Right cardiac atrium (tissue), 5 donors: ENCODE results near the gene MORN1. TPM values are rescaled to one million over a fixed set of nuclear protein-coding genes. Genes with fewer than 3 reads are reported as not detected.

Experiments used
- ATAC-seq, 2 donors: fragments of 200-7000 bp; cut with Tn5 transposase; one replicate each; pipeline versions ENCODE4 v1.8.0 to v1.9.1; 2020; ENCODE audit warnings: moderate library complexity in 2 of 2, mild to moderate bottlenecking in 1 of 2
- DNase-seq, 3 donors: peaks; one replicate each; pipeline ENCODE4 v3.0.0-alpha.2; 2020
- H3K27ac ChIP-seq: one replicate; pipeline ENCODE4 v1.5.1; 2013; ENCODE audit warnings: mild to moderate bottlenecking, low read length, control low read depth, moderate library complexity
- H3K27me3 ChIP-seq: one replicate; pipeline ENCODE4 v1.6.1; 2013; ENCODE audit not compliant: control insufficient read depth, insufficient read depth
- H3K4me1 ChIP-seq: one replicate; pipeline ENCODE4 v1.6.1; 2013; ENCODE audit warnings: low read length; ENCODE audit not compliant: control insufficient read depth, insufficient read depth
- H3K4me3 ChIP-seq: one replicate; pipeline ENCODE4 v1.5.1; 2013; ENCODE audit warnings: low read length, control low read depth
- H3K9me3 ChIP-seq: one replicate; pipeline ENCODE4 v1.6.1; 2013; ENCODE audit warnings: low read length; ENCODE audit not compliant: control insufficient read depth
- WGBS: extraction: QIAGEN DNeasy Blood & Tissue Kit; methylation state at CpG from one replicate; pipeline ENCODE4 v1.1.7; 2013; 5-methylcytosine and 5-hydroxymethylcytosine counted together
- intact Hi-C, 4 donors: fragments of 100-400 bp; cut with DNase I; formaldehyde crosslinking; loops; one replicate each; pipeline versions ENCODE4 v1.11.0 to v1.14.0; 2022 to 2023
- polyA plus RNA-seq: library from polyadenylated mRNA; stranded (reverse); fragments of 200-250 nt; gene quantifications from one replicate; pipeline ENCODE4 v1.2.3, GENCODE V29; 2013
- total RNA-seq, 4 donors: library from RNA; stranded (reverse); fragmentation: NEBNext Ultra II Directional; extraction: Animal tissue kit (Norgen Biotek cat#: 25700); gene quantifications; one replicate each; pipeline ENCODE4 v1.2.1, GENCODE V29; 2021
- donor health status: healthy with polysubstance abuse.
- donor health status: DM: no; HTN: yes; CAD: no.
- donor health status: DM: no; HTN: no; CAD: no.
- donor health status: DM: no; HTN: yes; CAD: no; lungs with severe emphysema.
- donor health status: DM: yes; HTN: yes; CAD: no.

The MORN1 gene
- total and polyA plus RNA-seq, 5 donors, result 3.2 to 5.1 (median 4.1) TPM

DNA sequence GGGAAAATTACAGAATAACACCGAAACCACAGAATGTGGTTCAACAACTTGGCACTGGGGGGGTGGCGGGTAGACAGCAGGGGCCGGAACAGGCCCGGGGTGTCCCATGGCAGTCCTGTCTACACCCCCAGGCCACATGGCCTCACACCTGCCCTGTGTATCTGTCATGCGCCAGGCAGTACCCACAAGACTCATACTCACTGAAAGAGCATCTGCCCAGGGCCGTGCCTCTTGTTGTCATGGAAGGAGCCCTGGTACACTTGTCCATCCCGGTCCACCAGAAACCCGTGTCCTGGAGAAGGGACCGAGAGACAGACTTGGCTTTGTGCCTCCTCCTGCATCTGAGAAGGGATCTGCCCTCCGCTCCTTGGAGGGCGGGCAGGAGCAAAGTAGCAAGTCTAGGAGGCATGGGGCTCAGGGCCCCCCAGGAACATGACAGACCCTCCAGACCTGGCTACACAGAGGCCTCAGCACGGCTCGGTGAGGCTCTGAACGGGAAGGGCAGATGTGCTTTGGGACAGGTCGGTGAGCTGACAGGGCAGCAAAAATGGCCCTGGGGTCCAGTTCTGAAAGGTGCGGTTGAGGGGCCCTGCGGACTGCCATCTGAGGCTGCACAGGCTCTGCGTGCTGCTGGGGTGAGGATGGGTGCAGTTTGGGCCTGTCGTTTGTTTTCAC lies 5.6 kb downstream of the MORN1 start:
- Histone ChIP-seq H3K4me3 (no peak overlapping the region), H3K4me1 (no peaks in the 10 kb centered on the region), H3K9me3 (no peaks in the 10 kb centered on the region), H3K27me3 (no peaks in the 10 kb centered on the region), H3K27ac (no peak overlapping the region)
- no peak for ATAC-seq
- 91% methylated on average over 19 of the region's 19 CpGs for WGBS
- intact Hi-C loops, result no loop called here
- peak; percentile 7 to 52 (median 37) for DNase-seq

DNA sequence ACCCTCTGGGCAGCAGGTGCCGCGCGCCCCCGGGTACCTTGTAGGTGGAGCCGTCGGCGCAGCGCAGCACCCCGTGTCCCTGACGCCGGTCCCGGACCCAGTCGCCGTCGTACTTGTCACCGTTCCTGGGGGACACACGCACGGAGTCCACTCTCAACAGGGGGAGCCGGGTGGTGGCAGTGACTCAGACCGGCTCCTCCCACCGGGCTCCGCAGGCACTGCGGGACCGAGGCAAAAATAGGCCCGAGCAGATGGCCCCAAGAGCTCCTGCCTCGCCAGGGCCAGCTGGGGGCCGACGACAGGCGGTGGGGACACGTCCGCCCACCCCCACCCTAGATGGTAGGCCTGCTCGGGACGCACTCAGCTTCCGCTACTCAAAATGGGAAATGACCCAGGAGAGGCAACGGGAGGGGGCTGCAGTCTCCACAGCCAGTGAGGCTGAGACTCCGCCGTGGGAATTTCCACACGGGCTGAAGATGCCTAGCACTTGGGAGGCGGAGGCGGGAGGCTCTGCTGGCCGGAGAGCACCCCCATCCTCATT lies 6.3 kb downstream of the MORN1 start:
- Histone ChIP-seq H3K27ac (no peak overlapping the region), H3K9me3 (no peaks in the 10 kb centered on the region), H3K4me3 (no peak overlapping the region), H3K27me3 (no peaks in the 10 kb centered on the region), H3K4me1 (no peaks in the 10 kb centered on the region)
- WGBS, result 77% methylated on average over 41 of the region's 41 CpGs
- intact Hi-C loops, result no loop called here
- no peak for ATAC-seq
- peak; percentile 12 to 62 (median 45) for DNase-seq

DNA sequence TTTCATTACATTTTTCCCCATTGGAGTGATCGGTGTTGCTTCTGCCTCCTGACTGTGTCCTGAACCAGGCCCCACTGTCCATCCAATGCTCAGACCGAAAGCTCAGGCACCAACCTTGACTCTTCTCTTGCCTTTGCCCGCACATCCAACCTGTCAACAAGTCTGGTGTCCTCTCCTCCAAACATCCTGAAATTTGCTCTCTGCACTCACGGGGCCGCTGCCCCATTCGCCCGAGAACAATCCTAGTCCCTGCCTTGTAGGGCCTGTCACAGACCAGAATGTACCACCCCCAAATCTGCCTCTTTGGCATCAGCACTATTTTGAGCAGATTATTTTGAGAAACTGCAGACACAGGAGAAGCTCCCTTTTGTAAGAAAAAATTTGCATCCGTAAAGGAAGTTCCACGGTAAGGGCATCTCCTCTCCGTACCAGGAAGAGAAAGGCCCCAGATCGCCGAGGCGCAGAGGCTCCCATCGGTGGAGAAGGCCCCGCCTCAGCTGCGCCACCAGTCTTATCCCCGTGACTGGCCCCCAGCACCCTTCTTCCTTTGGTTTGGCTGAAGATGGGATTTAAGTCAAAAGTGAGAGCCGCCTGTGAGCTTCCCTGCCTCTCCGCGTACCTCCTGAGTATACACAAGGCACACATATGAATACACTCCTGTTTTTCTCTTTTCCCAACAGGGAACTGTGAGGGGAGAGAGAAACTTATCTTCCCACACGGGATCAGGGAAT lies 7.1 kb downstream of the MORN1 start:
- Histone ChIP-seq H3K27ac (no peak overlapping the region), H3K4me3 (no peak overlapping the region), H3K4me1 (no peaks in the 10 kb centered on the region), H3K27me3 (no peaks in the 10 kb centered on the region), H3K9me3 (no peaks in the 10 kb centered on the region)
- 92% methylated on average over 21 of the region's 21 CpGs for WGBS
- intact Hi-C loops, result no loop called here
- DNase-seq (peak in 1 of 3 donors; percentile 46), ATAC-seq (no peak)

DNA sequence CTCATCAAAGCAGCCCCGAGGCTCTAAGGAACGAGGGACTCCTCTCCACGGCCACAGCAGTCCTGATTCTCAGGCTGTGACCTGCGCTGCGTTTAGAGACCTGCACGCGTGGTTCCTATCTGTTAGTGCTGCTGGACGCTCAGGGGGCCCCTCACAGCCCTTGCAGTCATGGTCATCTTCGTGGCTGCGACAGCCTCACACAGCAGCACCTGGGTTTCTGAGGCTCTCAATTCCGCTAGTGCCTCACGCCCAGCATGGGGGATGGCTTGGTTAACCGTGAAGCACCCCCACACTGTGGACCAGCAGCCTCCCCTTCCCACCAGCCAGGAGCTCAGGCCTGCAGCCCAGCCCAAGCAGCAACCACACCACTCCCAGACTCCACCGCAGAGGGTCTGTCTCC lies 7.8 kb downstream of the MORN1 start:
- H3K4me1 ChIP-seq, result no peaks in the 10 kb centered on the region
- no peaks in the 10 kb centered on the region for H3K27me3 ChIP-seq
- no peak overlapping the region for H3K27ac ChIP-seq
- WGBS, result 81% methylated on average over 14 of the region's 14 CpGs
- intact Hi-C loops, result loop anchor here in 2 of 4 donors (2.0 kb wide), 2 partner anchors 187 to 189 kb away; partner anchors contain the start of gene FAAP20 (in 1 of the 2)
- no peaks in the 10 kb centered on the region for H3K9me3 ChIP-seq
- ATAC-seq, result no peak
- peak in 2 of 3 donors; percentile 7 to 40 for DNase-seq
- no peak overlapping the region for H3K4me3 ChIP-seq

DNA sequence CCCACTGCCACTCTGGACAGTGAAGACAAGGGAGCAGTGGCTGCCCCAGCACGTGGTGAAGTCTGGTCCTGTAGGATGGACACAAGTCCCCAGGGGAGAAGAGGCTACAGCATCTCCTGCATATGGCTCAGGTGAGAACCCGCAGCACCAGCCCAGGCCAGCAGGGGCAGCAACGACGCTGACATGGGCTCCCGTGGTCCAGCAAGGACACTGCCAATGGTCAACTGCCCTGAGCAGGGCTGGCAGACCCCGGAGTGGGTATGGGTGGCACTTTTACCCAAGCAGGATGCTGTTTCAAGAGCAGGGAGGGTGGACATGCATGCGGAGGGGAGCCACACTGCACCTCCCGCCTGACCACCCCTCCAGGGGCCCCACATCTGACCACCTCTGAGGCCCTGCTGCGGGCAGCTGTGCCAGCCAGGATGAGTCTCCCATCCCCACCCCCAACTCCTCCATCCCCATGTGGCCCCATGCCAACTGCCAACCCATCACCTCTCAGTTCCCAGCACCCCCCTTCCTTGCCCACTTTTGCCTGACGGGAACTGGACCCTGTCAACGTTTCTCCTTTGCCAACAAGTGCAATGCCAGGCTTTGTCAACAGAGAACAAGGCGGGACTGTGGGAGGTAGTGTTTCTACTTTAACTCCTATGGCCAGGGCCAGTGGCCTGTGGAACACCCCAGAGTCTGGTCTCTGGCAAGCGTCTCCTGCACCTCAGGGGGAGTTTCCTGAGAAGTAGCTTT lies 8.6 kb downstream of the MORN1 start:
- no peaks in the 10 kb centered on the region for H3K9me3 ChIP-seq
- 56% methylated on average over 13 of the region's 13 CpGs for WGBS
- DNase-seq (peak; percentile 36 to 74 (median 66)), ATAC-seq (peak; percentile 7 to 22)
- no peak overlapping the region for H3K4me3 ChIP-seq
- no peak overlapping the region for H3K27ac ChIP-seq
- H3K27me3 ChIP-seq, result no peaks in the 10 kb centered on the region
- H3K4me1 ChIP-seq, result no peaks in the 10 kb centered on the region
- intact Hi-C loops, result loop anchor here in 2 of 4 donors (2.0 kb wide), 2 partner anchors 186 to 188 kb away; partner anchors contain the start of gene FAAP20 (in 1 of the 2)

DNA sequence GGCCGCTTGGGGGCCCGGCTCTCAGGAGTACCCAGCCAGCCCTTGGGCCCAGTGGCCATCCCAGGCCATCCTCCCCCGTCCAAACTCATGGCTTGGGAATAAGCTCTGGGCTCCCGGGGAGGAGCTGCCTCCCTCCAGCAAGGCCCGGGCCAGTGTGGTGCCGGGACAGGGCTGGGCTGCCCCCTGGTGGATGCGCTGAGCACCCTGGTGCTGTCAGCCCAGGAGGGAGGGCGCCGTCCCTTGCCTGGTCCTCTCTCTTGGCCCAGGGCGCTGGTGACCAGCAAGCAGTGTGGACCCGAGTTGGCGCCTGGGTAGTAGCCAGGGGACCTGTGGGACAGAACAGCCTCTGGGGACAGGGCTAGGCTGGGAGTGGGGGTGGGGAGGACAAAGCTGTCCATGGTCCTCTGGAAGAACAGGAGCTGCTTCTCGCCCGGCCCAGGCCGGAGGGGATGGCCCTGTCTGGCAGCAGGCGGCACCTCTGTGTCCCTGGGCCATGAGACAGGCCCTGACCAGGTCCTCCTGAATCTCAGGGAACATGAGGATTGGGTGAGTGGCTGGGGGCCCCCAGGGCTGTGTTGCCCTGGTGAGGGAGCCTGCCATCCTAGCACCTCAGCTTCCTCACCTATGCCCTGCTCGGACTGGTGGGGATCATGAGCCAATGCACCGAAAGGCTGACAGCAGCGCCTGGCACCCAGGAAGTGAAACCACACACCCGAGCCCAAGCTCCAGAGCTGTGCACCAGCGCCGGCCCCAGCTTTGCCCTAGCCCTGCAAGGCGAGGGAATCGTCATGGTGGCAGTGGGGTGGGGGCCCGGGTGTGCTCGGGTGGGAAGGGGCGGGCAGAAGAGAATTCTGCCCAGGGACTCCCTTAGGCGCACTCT lies 9.4 kb downstream of the MORN1 start:
- intact Hi-C loops, result loop anchor here (2.0 kb wide), 2 partner anchors 185 to 187 kb away; partner anchors contain the start of gene FAAP20 (in 3 of the 4)
- H3K27me3 ChIP-seq, result no peaks in the 10 kb centered on the region
- ATAC-seq, result peak; percentile 94 to 95
- H3K4me1 ChIP-seq, result no peaks in the 10 kb centered on the region
- H3K4me3 ChIP-seq, result no peak overlapping the region
- WGBS, result 47% methylated on average over 28 of the region's 28 CpGs
- DNase-seq, result peak; percentile 89 to 95 (median 94)
- no peaks in the 10 kb centered on the region for H3K9me3 ChIP-seq
- no peak overlapping the region for H3K27ac ChIP-seq

DNA sequence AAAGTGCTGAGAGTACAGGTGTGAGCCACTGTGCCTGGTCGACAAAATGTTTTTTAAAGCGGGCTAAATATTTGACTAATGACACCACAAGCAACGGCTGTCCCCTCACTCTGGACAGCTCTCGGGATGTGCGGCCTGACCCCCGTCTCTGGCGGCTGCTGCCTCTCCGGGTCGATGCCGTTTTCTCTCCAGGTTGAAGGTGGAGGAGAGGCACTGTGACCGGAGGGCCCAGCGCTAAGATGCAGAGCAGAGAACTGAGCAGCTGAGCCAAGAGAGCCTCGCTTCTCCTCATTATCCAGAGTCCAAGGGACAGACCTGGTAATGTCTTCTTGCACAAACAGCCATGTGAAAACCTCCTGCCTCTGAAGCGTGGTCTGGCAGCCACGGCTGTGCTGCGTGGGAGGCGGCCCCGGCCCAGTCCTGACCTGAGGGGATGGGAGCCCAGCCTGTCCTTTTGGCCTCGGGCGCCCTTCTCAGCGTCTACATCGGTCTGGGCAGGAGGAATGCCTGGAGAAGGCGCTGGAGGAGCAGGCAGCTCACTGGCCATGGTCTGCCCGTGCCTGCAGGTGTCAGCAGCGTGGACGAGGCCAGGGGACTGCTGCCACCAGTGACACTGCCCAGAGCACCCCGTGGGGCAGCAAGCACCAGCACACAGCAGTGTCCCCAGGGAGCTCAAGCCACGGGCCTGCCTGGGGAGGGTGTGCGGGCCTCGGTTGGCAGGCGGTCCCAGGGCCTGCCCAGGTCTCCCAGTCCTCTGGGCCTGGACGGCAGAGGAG lies 10.3 kb downstream of the MORN1 start:
- H3K4me3 ChIP-seq, result no peak overlapping the region
- intact Hi-C loops, result loop anchor here in 2 of 4 donors (2.0 kb wide), 1 partner anchor 186 kb away; the partner anchor contains the start of gene FAAP20 (in 2 of the 2)
- no peaks in the 10 kb centered on the region for H3K9me3 ChIP-seq
- DNase-seq (peak; percentile 25 to 69 (median 65)), ATAC-seq (peak; percentile 11 to 14)
- WGBS, result 66% methylated on average over 32 of the region's 32 CpGs
- H3K27me3 ChIP-seq, result no peaks in the 10 kb centered on the region
- no peaks in the 10 kb centered on the region for H3K4me1 ChIP-seq
- H3K27ac ChIP-seq, result no peak overlapping the region

DNA sequence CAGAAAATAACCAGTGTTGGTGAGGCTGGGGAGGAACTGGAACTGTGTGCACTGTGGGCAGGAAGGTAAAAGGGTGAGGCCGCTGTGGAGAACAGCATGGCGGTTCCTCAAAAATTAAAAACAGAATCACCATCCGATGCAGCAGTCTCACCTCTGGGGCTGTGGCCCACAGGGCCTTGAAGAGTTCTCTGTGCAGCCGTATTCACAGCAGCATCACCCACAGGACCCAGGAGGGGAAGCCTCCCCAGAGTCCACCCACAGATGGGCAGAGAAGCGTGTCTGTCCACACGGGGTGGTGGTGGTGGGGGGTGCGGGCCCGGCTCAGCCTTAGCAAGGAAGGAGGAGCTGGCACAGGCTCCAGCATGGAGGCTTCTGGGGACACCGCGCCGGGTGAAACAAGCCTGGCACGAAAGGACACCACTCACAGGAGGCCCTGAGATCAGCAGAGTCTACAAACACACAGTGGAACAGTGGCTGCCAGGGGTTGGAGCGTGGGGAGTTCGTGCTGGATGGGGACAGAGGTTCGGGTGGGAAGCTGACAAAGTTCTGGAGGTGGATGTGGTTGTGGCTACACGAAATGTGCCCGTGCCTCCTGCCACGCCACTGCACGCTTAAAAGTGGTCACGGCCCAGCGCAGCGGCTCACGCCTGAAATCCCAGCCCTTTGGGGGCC lies 11.5 kb downstream of the MORN1 start:
- WGBS, result 89% methylated on average over 23 of the region's 23 CpGs
- intact Hi-C loops, result loop anchor here in 2 of 4 donors (2.0 kb wide), 1 partner anchor 185 kb away; the partner anchor contains the start of gene FAAP20 (in 2 of the 2)
- Histone ChIP-seq H3K4me1 (no peaks in the 10 kb centered on the region), H3K27ac (no peak overlapping the region), H3K9me3 (no peaks in the 10 kb centered on the region), H3K27me3 (no peaks in the 10 kb centered on the region), H3K4me3 (no peak overlapping the region)
- DNase-seq, result peak in 2 of 3 donors; percentile 6 to 34
- ATAC-seq, result no peak
